Measurements from ENCODE around the gene GOLGA7B. TPM values are rescaled to one million over a fixed set of nuclear protein-coding genes. Genes with fewer than 3 reads are reported as not detected.
A peak's percentile ranks its signal among the peaks of the same experiment; 100 is the strongest.

GOLGA7B gene
- total and polyA plus RNA-seq, 2 of the 4 experiments (the other 2 are of a cell fraction), result not detected

GRCh38 chr10:97861097-97861750 lies 11.6 kb downstream of the GOLGA7B start:
- Histone ChIP-seq H3K79me1 (ENCODE audit: low read depth in 1 of 2, low read length in 2 of 2) (no peaks in the 10 kb centered on the region), H3K4me2 (ENCODE audit: low read depth, low read length) (no peak overlapping the region), H3K9ac (ENCODE audit: low read depth, low read length) (no peak overlapping the region), H2AK9ac (replicated peaks; ENCODE audit: low read depth, low read length, poor library complexity) (peak overlapping the region; percentile 29), H2BK5ac (ENCODE audit: low read depth, low read length, poor library complexity, severe bottlenecking) (no peak overlapping the region), H2BK120ac (ENCODE audit: low read depth, low read length) (no peak overlapping the region), H3K9me3 (ENCODE audit: control insufficient read depth, insufficient read depth, low read length) (no peaks in the 10 kb centered on the region), H3K9me1 (ENCODE audit: insufficient read depth, low read length) (no peaks in the 10 kb centered on the region), H3K27ac (ENCODE audit: insufficient read depth, low read length) (no peak overlapping the region), H3K23ac (ENCODE audit: low read depth, low read length) (no peak overlapping the region), H3K4ac (ENCODE audit: low read depth, low read length) (no peak overlapping the region), H3K4me1 (ENCODE audit: control insufficient read depth, insufficient read depth, low read length) (no peaks in the 10 kb centered on the region), H3K56ac (ENCODE audit: extremely low read depth, insufficient read depth, low read length) (no peak overlapping the region), H3K4me3 (ENCODE audit: insufficient read depth, low read depth, low read length) (no peak overlapping the region), H2BK20ac (ENCODE audit: low read depth, low read length) (no peak overlapping the region), H4K91ac (ENCODE audit: insufficient read depth, low read depth, low read length) (no peak overlapping the region), H3K36me3 (ENCODE audit: control insufficient read depth, insufficient read depth, low read length) (no peaks in the 10 kb centered on the region), H3K14ac (replicated peaks; ENCODE audit: low read depth, low read length) (no peak overlapping the region), H2BK15ac (ENCODE audit: low read depth, low read length) (no peak overlapping the region), H4K5ac (ENCODE audit: low read depth, low read length) (no peak overlapping the region), H2AFZ (replicated peaks; ENCODE audit: low read length, poor library complexity) (no peak overlapping the region), H4K8ac (ENCODE audit: low read depth in 2 of 2, low read length in 2 of 2) (no peak overlapping the region), H3K27me3 (ENCODE audit: control insufficient read depth, insufficient read depth, low read length) (peaks cover 29% of the 10 kb centered on the region), H4K20me1 (ENCODE audit: insufficient read depth, low read length) (no peaks in the 10 kb centered on the region), H2AK5ac (ENCODE audit: low read depth, low read length) (no peak overlapping the region), H3K18ac (ENCODE audit: low read depth, low read length) (no peak overlapping the region)
- ChIA-PET POLR2A (ENCODE audit: unreplicated experiment) (no interaction called here), CTCF (interaction anchor here (0.7 kb wide), 1 partner anchor 17 kb away, joined by 5 read pairs; no protein-coding TSS in a partner anchor)
- no CpG with 5 or more reads among the region's 3 CpGs for WGBS, 2 experiments (ENCODE audit: extremely low coverage in 2 of 2, insufficient read length in 1 of 2)
- intact Hi-C loops (cut with micrococcal nuclease), result no loop called here
- DNase-seq (peak; percentile 44), ATAC-seq (ENCODE audit: low read depth) (peak; percentile 62)
- dilution Hi-C loops (cut with HindIII; ENCODE audit: low sequenced_read_pairs, unreplicated experiment), result no loop called here
- TF ChIP-seq, protein P1, sequence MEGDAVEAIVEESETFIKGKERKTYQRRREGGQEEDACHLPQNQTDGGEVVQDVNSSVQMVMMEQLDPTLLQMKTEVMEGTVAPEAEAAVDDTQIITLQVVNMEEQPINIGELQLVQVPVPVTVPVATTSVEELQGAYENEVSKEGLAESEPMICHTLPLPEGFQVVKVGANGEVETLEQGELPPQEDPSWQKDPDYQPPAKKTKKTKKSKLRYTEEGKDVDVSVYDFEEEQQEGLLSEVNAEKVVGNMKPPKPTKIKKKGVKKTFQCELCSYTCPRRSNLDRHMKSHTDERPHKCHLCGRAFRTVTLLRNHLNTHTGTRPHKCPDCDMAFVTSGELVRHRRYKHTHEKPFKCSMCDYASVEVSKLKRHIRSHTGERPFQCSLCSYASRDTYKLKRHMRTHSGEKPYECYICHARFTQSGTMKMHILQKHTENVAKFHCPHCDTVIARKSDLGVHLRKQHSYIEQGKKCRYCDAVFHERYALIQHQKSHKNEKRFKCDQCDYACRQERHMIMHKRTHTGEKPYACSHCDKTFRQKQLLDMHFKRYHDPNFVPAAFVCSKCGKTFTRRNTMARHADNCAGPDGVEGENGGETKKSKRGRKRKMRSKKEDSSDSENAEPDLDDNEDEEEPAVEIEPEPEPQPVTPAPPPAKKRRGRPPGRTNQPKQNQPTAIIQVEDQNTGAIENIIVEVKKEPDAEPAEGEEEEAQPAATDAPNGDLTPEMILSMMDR (conservative IDR thresholded peaks at IDR 0.05; ENCODE audit: low read depth, low read length), result no peak
- TF ChIP-seq, protein P2, sequence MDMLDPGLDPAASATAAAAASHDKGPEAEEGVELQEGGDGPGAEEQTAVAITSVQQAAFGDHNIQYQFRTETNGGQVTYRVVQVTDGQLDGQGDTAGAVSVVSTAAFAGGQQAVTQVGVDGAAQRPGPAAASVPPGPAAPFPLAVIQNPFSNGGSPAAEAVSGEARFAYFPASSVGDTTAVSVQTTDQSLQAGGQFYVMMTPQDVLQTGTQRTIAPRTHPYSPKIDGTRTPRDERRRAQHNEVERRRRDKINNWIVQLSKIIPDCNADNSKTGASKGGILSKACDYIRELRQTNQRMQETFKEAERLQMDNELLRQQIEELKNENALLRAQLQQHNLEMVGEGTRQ (IDR thresholded peaks at IDR 0.05; ENCODE audit: low read depth, low read length), result no peak
- no peak for TF ChIP-seq RAD21 (IDR thresholded peaks at IDR 0.05; ENCODE audit: low read length)
- in situ Hi-C loops (cut with MboI; ENCODE audit: low sequenced_read_pairs), result no loop called here
- BruUV-seq (replicated peaks), result no TSS peak
